ENCODE measurements around the gene NAA25.

DNA sequence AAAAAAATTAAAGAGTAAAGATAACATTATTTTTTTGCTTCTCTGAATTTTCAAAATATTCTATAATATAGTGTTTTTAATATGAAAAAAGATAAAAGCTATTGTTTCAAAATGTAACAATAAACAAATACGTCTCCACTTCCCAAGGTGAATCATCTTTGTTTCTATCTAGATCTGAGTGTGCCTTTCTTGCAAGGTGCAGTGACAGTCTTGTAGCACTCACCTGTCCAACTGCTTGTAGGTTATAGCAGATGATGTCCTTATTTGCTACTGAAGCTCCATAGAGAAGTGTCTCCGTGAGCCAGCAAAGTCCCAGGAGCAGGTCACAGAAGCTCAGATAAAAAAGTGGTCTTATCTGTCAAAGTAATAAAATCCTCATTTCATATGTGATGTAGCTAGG, 117.0 kb downstream of the NAA25 start:
- TF ChIP-seq CTCF (conservative IDR thresholded peaks at IDR 0.05; ENCODE audit: low read depth, low read length) (no peak), EZH2 (IDR thresholded peaks at IDR 0.05; ENCODE audit: borderline replicate concordance, low read depth, low read length, poor library complexity, severe bottlenecking) (no peak)
